ENCODE results near the gene ITPRIPL2.

The ITPRIPL2 gene

DNA sequence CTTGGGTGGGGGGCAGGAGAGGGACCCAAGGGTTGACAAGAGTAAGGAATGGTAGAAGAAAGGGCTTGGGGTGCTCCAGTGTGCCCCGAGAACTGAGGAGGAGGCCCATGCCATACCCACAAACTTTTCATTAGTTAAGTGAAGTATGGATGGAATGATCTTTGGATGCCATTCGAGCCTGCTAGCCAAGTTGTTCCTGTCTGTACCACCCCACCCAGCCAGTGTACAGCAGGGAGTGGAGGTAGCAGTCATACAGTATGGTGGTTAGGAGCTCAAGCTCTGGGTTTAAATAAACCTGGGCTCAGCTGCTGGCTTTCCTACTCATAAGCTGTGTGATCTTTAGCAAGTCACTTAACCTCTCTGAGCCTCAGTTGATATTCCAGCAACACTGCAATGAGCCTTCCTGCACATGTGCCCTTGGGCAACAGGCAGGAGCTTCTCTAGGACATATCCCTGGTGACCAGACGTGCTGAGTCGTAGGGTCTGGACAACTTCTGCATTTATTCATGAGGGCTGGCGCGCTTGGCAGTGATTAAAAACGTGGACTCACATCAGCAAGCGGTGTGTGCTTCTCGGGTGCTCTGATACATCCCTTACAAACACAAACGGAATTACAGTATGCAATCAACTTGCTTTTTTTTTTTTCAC lies 22.9 kb downstream of the ITPRIPL2 start:
- no peak for DNase-seq
- in situ Hi-C loops (cut with MboI; ENCODE audit: low pct_unique_long_range_greater_than_20kb, low sequenced_read_pairs): no loop called here

DNA sequence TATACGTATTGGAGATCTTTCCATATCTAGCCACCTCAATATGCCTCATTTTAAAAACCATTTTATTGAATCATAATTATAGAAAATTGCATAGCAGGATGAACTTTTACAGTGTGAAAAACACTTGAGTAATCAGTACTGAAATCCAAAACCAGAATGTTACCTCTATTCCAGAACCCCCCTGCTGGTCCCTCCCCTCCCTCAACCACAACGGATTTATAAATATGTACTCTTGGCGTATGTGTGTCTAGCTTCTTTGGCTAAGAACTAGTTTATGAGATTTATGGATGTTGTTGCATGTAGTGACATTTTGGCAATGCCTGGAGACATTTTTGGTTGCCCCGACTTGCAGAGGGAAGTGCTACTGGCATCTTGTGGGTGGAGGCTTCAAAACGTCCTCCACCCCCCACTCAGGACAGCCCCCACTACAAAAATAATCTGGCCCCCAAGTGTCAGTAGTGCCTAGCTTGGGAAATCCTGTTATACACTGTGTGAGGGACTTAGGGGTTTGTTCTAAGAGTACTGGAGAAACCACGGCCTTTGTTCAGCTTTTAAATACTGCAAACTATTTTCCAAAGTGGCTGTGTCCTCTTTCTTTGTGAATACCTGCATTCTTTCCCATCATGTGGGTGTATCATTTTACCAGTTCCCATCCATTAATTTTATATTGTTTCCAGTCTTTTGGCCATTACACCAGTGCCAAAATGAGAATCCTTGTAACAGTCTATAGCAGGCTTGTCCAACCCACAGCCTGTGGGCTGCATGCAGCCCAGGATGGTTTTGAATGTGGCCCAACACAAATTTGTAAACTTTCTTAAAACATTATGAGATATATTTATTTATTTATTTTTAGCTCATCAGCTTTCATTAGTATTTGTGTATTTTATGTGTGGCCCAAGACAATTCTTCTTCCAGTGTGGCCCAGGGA lies 23.7 kb downstream of the ITPRIPL2 start:
- DNase-seq: no peak
- in situ Hi-C loops (cut with MboI; ENCODE audit: low pct_unique_long_range_greater_than_20kb, low sequenced_read_pairs): no loop called here

DNA sequence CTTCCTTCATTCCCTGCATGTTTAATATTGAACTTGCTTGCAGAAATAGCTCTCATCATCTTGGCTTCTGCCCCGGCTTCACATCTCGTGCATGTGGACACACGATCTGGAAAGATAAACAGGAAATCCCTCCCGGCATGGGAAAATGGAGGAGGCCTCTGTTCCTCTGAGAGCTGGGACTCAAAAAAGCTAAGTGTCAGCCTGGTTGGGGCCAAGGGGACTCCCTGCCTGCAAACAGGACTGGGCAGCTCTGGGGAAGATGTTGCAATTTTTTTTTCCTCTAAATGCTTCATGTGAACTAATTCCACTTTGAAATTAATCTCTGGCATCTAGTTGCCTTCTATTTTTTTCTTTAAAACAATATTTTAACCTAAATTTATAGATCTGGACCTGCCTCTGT lies 24.8 kb downstream of the ITPRIPL2 start:
- in situ Hi-C loops (cut with MboI; ENCODE audit: low pct_unique_long_range_greater_than_20kb, low sequenced_read_pairs): no loop called here
- peak; percentile 61 for DNase-seq

DNA sequence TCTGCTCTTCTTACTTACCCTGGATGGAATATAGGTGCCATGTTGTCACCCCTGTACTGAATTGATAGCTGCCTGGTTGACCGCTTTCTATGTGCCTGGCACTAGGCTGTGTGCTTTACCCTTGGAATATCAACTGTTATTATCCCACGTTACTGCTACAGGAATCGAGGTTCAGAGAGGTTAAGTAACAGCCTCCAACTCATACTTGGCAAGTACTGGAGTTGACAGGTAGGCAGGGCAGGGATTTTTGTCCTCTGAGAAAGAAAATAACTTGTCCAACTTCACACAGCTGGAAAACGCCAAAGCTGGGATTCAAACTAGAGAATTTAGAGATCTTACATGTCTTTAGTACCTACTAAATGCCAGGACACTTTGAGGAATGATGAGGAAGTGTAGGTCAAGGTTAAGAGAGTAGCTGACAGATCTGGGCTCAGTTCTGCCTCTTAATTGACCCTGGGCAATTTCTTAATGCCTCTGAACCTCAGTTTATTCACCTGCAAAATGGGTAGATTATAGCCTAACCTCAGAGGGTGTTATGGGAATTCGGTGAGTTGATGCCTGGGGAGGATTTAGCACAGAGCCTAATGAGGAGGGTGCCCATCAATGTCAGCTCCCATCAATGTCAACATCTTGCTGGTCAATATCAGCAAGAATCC lies 25.8 kb downstream of the ITPRIPL2 start:
- in situ Hi-C loops (cut with MboI; ENCODE audit: low pct_unique_long_range_greater_than_20kb, low sequenced_read_pairs): no loop called here
- DNase-seq: no peak

DNA sequence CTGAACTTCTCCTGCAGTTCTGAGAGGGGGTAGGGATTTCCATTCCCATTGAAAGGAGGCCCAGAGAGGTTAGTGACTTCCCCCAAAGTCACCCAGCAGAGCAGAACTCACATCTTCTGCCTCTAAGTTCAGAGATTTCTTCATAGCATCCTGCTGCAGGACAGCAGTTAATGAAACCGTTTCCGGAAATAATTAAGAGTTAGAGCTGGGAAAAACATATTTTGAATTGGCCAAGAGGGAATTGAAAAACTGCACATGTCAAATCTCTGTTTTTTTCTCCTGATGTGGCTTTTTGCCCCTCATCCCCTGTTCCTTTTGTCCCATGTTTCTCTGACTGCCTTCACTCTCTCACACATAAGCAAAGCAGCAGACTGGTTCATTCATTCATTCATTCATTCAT lies 26.6 kb downstream of the ITPRIPL2 start:
- in situ Hi-C loops (cut with MboI; ENCODE audit: low pct_unique_long_range_greater_than_20kb, low sequenced_read_pairs): no loop called here
- no peak for DNase-seq

DNA sequence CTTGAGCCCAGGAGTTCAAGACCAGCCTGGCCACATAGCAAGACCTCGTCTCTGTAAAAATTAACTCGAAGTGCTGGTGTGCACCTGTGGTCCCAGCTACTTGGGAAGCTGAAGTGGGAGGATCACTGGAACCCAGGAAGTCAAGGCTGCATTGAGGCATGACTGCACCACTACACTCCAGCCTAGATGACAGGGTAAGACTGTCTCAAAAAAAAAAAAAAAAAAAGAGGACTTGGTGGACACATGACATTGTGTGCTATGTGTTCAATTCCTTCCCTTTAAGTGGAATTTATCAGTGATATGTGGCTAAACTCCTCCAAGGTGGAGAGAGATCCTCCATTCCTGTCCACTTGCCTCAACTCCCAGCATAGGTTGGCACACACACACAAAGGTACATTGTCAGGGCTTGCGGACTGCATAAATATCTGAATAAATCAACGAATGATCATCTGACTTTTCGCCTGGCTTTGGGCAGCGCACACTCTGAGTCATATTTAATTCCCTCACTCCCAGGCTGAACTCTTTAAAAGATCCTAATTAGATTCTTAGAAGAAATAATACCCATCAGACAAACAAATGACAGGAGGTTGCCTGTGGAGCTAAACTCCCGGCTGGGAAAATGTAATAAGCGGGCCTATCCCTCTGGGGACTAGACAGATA lies 29.3 kb downstream of the ITPRIPL2 start:
- no peak for DNase-seq

DNA sequence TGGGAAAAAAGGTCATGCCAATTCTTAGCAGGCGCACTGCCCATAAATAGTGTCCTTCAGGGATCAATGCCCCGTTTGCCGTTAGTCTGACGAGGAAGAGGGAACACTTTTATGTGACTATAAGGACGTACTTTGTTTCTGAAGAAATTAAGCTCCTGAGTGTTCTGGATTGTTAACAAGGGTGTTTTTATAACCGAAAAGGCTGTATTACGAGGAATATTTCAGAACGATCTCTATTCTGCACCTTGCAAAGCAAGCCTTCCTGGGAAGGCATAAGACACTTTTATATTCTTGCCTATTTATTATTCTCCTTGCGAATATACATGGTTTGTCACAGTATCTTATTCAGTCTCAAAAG lies 29.8 kb downstream of the ITPRIPL2 start:
- DNase-seq: no peak
- in situ Hi-C loops (cut with MboI; ENCODE audit: low pct_unique_long_range_greater_than_20kb, low sequenced_read_pairs): no loop called here

More for the DNA sequence above, 29.3 kb downstream of the ITPRIPL2 start:
- in situ Hi-C loops (cut with MboI; ENCODE audit: low pct_unique_long_range_greater_than_20kb, low sequenced_read_pairs): no loop called here

DNA sequence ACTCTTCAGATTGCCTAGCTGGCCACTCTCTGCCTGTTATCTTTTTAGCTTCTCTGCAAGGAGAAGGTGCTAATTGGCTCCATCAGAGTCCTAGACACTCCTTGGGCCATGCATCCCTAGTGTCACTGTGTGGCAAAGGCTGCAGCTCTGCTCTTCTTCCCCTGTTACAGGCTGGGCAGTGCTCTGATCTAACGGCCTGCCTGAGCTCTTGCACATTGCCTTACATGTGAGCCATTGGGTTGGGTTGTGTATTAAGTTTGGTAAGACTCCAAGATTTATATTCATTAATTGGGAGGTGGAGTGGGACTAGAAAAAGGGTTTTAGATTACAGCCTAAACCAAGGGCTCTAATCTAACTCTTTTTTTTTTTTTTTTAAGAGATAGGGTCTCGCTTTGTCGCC lies 31.2 kb downstream of the ITPRIPL2 start:
- DNase-seq: no peak
- in situ Hi-C loops (cut with MboI; ENCODE audit: low pct_unique_long_range_greater_than_20kb, low sequenced_read_pairs): no loop called here

DNA sequence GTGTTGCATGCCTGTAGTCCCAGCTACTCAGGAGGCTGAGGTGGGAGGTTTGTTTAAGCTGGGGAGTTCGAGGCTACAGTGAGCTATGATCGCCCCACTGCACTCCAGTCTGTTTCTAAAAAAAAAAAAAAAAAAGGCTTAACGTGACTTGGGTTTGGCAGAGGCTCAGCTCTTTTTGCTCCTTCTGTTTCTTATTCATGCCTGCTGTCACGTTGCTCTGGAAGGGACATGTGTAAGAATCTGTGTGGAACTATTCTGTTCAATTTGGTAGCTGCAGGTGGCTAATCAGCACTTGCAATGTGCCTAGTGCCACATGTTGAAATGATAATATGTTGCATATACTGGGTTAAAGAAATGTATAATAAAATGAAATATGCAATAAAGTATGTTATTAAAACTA lies 33.4 kb downstream of the ITPRIPL2 start:
- in situ Hi-C loops (cut with MboI; ENCODE audit: low pct_unique_long_range_greater_than_20kb, low sequenced_read_pairs): no loop called here
- DNase-seq: no peak

DNA sequence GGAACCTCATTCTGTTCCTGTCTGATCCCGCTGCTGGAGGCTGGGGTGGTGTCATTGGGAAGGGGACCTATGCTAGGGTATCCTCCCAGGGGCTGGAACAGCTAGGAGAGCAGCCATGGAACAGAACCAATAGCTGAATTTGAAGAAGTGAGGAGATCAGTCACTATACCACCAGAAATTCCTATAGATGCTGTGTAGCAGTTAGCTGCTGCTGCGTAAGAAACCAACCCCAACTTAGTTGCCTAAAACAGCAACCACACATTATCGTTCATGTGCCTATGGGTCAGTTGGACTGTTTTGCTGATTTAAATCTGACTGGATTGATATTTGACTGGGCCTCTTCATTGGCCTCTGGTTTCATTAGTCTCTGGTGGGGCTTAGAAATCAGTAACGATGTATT lies 33.9 kb downstream of the ITPRIPL2 start:
- no peak for DNase-seq
- in situ Hi-C loops (cut with MboI; ENCODE audit: low pct_unique_long_range_greater_than_20kb, low sequenced_read_pairs): no loop called here

DNA sequence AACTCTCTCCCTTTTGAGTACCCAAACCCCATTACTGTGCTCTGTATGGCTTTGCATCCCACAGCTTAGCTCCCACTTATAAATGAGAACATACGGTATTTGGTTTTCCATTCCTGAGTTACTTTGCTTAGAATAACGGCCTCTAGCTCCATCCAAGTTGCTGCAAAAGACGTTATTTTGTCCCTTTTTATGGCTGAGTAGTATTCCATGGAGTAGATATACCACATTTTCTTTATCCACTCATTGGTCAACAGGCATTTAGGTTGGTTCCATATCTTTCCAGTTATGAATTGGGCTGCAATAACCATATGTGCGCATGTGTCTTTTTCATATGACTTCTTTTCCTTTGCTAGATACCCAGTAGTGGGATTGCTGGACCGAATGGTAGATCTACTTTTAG lies 34.4 kb downstream of the ITPRIPL2 start:
- in situ Hi-C loops (cut with MboI; ENCODE audit: low pct_unique_long_range_greater_than_20kb, low sequenced_read_pairs): no loop called here
- DNase-seq: no peak

DNA sequence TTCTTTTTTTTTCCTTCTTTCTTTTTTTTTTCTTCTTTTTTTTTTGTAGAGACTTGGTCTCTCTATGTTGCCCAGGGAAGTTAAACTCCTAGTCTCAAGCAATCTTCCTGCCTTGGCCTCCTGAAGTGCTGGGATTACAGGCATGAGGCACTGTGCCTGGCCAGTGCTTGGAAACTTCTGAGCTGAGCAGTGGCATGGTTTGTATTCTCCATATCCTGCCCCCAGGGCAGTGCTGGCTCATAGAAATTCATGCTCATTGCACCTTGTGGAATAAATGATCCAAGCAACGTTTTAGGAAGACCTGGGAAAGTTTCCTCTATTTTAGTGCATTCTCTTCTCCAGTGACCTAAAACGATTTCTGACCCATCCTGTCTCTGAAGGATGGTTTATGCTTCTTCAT lies 37.5 kb downstream of the ITPRIPL2 start:
- in situ Hi-C loops (cut with MboI; ENCODE audit: low pct_unique_long_range_greater_than_20kb, low sequenced_read_pairs): no loop called here
- no peak for DNase-seq

DNA sequence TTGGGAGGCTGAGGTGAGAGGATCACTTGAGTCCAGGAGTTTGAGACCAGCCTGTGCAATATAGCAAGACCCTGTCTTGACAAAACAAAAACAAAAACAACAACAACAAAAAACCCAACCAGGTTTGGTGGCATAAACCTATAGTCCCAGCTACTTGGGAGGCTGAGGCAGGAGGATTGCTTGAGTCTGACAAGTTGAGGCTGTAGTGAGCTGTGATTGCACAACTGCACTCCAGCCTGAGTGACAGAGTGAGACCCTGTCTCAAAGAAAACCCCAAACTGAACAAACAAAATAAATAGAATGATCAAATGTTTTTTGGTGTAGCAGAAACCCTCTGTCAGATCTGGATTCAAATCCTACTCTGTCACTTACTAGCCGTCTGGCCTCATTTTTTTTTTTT lies 38.3 kb downstream of the ITPRIPL2 start:
- no peak for DNase-seq
- in situ Hi-C loops (cut with MboI; ENCODE audit: low pct_unique_long_range_greater_than_20kb, low sequenced_read_pairs): no loop called here

DNA sequence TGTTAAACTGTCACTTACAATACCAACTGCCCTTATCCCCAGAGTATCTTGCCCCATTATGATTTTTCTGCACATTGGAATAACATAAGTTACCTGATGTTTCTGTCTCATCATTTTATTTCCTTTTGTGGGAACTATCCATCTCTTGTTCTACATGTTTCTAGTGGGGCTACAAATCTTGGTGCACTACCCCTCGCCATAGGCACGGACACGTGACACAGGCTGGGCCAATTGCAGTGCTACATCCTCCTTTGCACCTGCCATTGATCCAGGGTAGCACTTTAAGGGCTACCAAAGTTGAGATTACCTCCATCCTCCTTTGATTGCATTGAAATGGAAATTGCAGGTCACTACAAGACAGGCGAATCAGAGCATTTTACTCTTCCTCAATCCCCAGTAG lies 40.1 kb downstream of the ITPRIPL2 start:
- in situ Hi-C loops (cut with MboI; ENCODE audit: low pct_unique_long_range_greater_than_20kb, low sequenced_read_pairs): no loop called here
- DNase-seq: no peak

DNA sequence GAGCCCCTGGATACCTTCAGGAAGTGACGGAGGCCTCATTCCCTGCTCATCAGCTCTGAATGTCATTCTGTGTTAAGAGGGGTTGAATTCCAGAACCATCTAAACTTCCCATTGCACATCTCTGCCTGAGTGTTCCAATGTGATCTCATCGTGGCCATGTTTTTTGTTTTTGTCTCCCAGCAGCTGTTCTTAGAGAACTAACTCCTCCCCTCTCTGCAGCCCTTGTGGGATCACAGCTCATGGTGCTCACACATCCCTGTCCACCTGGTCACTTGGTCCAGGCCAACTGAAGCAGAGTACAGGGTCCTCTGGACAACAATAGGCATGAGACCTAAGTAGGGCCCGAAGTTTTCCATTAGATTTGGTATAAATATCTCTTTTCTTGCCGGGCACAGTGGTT lies 48.3 kb downstream of the ITPRIPL2 start:
- DNase-seq: no peak
- in situ Hi-C loops (cut with MboI; ENCODE audit: low pct_unique_long_range_greater_than_20kb, low sequenced_read_pairs): no loop called here

DNA sequence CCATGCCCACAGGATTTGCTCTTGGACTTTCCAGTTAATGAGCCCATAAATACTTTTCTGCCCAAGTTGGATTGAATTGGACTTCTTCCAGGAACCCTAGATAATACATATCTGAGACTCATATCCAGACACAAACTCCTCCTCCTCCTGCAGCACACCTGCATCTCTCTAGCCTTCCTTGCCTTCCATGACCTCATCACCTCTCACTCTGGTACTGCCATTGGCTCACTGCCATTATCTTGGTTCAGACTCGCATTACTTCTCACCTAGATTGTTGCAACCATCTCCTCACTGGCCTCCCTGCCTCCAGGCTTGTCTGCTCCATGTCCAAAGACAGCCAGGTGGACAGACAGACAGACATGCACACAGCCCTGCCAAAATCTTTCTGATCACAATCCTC lies 49.5 kb downstream of the ITPRIPL2 start:
- DNase-seq: no peak
- in situ Hi-C loops (cut with MboI; ENCODE audit: low pct_unique_long_range_greater_than_20kb, low sequenced_read_pairs): no loop called here

DNA sequence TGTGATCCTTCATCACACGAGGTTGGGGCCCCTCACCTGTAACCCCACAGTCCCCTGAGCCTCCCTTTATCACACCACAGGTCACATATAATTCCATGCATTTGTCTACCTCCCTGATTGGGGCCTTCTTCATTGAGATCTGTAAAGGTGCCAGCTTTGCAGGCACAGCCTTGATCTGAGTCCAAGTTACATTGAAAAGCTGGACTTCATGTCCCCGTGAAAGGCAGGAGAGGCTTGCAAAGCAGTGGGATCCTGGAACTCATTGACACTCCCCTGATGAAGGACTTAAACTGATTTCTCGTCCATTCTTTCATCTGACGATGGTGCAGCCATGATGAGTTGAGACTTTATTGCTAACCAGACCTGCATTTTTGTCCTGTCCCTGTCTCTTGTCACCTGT lies 50.5 kb downstream of the ITPRIPL2 start:
- DNase-seq: no peak
- in situ Hi-C loops (cut with MboI; ENCODE audit: low pct_unique_long_range_greater_than_20kb, low sequenced_read_pairs): no loop called here

DNA sequence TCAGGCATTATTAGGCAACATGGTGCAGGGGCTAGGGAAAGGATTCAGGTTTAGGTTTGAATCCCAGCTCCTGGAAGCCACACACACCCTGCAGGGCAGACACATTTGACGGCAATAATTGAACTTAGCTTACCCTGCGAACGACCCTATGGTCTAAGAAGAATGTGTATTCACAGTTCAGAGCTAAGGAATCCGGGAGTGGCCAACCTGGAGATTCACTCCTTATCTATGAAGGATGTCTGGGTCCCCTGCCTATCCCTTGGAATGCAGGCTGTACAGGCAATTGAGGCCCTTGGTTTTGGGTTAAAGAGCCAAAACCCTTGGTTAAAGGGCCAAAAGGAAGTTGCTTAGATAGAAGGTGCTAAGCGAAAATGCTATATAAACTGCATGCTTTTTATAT lies 51.3 kb downstream of the ITPRIPL2 start:
- in situ Hi-C loops (cut with MboI; ENCODE audit: low pct_unique_long_range_greater_than_20kb, low sequenced_read_pairs): no loop called here

DNA sequence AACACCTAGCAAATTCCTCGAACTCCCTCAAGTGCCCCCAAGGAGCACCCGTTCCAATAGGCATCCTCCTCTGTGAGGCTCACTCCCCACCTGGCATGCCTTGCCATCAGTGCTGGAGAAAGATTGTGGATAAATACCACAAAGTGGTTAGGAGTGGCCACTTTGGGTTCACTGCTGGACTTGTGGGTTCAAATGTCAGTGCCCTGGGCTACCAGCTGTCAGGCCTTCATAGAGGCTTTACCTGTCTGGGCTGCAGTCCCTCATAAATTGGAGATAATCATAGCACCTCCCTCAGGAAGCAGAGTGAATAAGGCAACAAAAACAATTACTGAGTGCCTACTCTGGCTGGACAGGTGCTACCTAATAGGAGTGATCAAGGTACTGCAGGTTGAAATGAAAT lies 52.7 kb downstream of the ITPRIPL2 start:
- DNase-seq: no peak
- in situ Hi-C loops (cut with MboI; ENCODE audit: low pct_unique_long_range_greater_than_20kb, low sequenced_read_pairs): no loop called here

More for the DNA sequence above, 51.3 kb downstream of the ITPRIPL2 start:
- DNase-seq: no peak

All from KBM-7 (cell line).